A673 (cell line): ENCODE data around the gene CAMSAP1.

Source experiments
- CTCF ChIP-seq: fragments of 300-800, 200-600 bp; sonication (generic); conservative IDR thresholded peaks from 2 replicates; pipeline ENCODE4 v1.5.1; 2017; ENCODE audit warnings: low read depth, mild to moderate bottlenecking, antibody characterized with exemption, low read length, moderate library complexity, mixed read lengths
- EZH2 ChIP-seq: fragments of 200-600 bp; sonication (generic); IDR thresholded peaks from 2 replicates; pipeline ENCODE4 v1.6.1; 2017; ENCODE audit warnings: borderline replicate concordance, low read depth, mild to moderate bottlenecking, mixed read lengths, antibody characterized with exemption, low read length; ENCODE audit not compliant: poor library complexity, severe bottlenecking

GRCh38 chr9:135862809-135863208 is 44.5 kb downstream of the CAMSAP1 start:
- TF ChIP-seq EZH2 (no peak), CTCF (no peak)
